OCI-LY7 (cell line): ENCODE measurements around the gene IL21. TPM values are rescaled to one million over a fixed set of nuclear protein-coding genes. Genes with fewer than 3 reads are reported as not detected.

Experiments
- BruUV-seq: library from RNA; stranded (reverse); fragments of 400-500 nt; replicated peaks from 2 replicates; lab custom pipeline; 2021; lab: Mats Ljungman, UMichigan
- CTCF ChIA-PET: fragments of 300-600 bp; sonication (Branson Sonifier 250); formaldehyde crosslinking; loops from one replicate; lab custom pipeline; 2022; ENCODE audit warnings: antibody characterized with exemption; ENCODE audit not compliant: unreplicated experiment; lab: Charles Lee
- POLR2A ChIA-PET: fragments of 300-600 bp; sonication (Branson Sonifier 250); formaldehyde crosslinking; loops from one replicate; lab custom pipeline; 2022; ENCODE audit warnings: antibody characterized with exemption; lab: Charles Lee
- DNase-seq: peaks from one replicate; pipeline ENCODE4 v3.0.0-alpha.2; 2015; ENCODE audit warnings: low spot score
- H2AFZ ChIP-seq: fragments of 200-600 bp; sonication (generic), shearing (Covaris generic); 2 replicates; pipeline ENCODE4 v1.6.1; 2014; ENCODE audit warnings: mild to moderate bottlenecking, antibody characterized with exemption, low read length, moderate library complexity
- H3K27ac ChIP-seq: fragments of 200-600 bp; sonication (generic); 2 replicates; pipeline ENCODE4 v1.5.1; 2014; ENCODE audit warnings: mixed run types, low read depth, mild to moderate bottlenecking, moderate library complexity, low read length, inconsistent platforms; ENCODE audit not compliant: poor library complexity, severe bottlenecking
- H3K36me3 ChIP-seq: fragments of 200-600 bp; sonication (generic); 2 replicates; pipeline ENCODE4 v1.6.1; 2014; ENCODE audit warnings: mild to moderate bottlenecking, antibody characterized with exemption, low read length, moderate library complexity, mixed read lengths; ENCODE audit not compliant: insufficient read depth
- H3K4me1 ChIP-seq: fragments of 200-600 bp; sonication (generic); 2 replicates; pipeline ENCODE4 v1.5.1; 2014; ENCODE audit warnings: mild to moderate bottlenecking, low read length; ENCODE audit not compliant: insufficient read depth, poor library complexity, severe bottlenecking
- H3K4me2 ChIP-seq: fragments of 200-600 bp; sonication (generic); 2 replicates; pipeline ENCODE4 v1.6.1; 2014; ENCODE audit warnings: mild to moderate bottlenecking, low read length
- H3K4me3 ChIP-seq: fragments of 200-600 bp; sonication (generic); 2 replicates; pipeline ENCODE4 v1.5.1; 2014; ENCODE audit warnings: mild to moderate bottlenecking, low read depth, low read length; ENCODE audit not compliant: poor library complexity, severe bottlenecking
- H3K79me2 ChIP-seq: fragments of 200-600 bp; sonication (generic); 2 replicates; pipeline ENCODE4 v1.6.1; 2016; ENCODE audit warnings: low read depth, mild to moderate bottlenecking, low read length, moderate library complexity, mixed read lengths; ENCODE audit not compliant: insufficient read depth
- H3K9me2 ChIP-seq: fragments of 200-600 bp; sonication (generic); 2 replicates; pipeline ENCODE4 v1.6.1; 2016; ENCODE audit warnings: mild to moderate bottlenecking, low read length, mixed read lengths; ENCODE audit not compliant: insufficient read depth
- H3K9me3 ChIP-seq: fragments of 200-600 bp; sonication (generic); 2 replicates; pipeline ENCODE4 v1.6.1; 2014; ENCODE audit warnings: mild to moderate bottlenecking, mixed run types, low read length, mixed read lengths
- H4K20me1 ChIP-seq: fragments of 200-600 bp; sonication (generic); 2 replicates; pipeline ENCODE4 v1.6.1; 2014; ENCODE audit warnings: mild to moderate bottlenecking, antibody characterized with exemption, low read length, moderate library complexity, mixed read lengths; ENCODE audit not compliant: insufficient read depth
- CTCF ChIP-seq: fragments of 200-600 bp; sonication (generic); conservative IDR thresholded peaks from 2 replicates; pipeline ENCODE4 v1.5.1; 2014; ENCODE audit warnings: mild to moderate bottlenecking, antibody characterized with exemption, low read length, moderate library complexity, mixed read lengths
- EZH2phosphoT487 ChIP-seq: fragments of 200-600 bp; sonication (generic); IDR thresholded peaks from 2 replicates; pipeline ENCODE4 v1.6.1; 2018; ENCODE audit warnings: low read depth, borderline replicate concordance, mild to moderate bottlenecking, mixed run types, antibody characterized with exemption, low read length, moderate library complexity, mixed read lengths
- intact Hi-C: fragments of 100-400 bp; cut with micrococcal nuclease; formaldehyde crosslinking; loops from one replicate; pipeline ENCODE4 v1.10.0; 2022; ENCODE audit not compliant: unreplicated experiment
- total RNA-seq, 2 experiments: library from RNA; depleted of rRNA in 1 of 2; stranded (reverse); fragments of >200 nt in 1 of 2; shearing (Covaris generic) in 1 of 2; gene quantifications; 2 replicates each; pipeline ENCODE4 v1.2.3, GENCODE V29; 2014 to 2022

Gene IL21
- total RNA-seq, 2 experiments from 2014 or later: not detected

GRCh38 chr4:122625156-122625555, 4.3 kb upstream of the IL21 start:
- no peak overlapping the region for H3K4me3 ChIP-seq
- no peaks in the 10 kb centered on the region for H3K9me3 ChIP-seq
- ChIA-PET POLR2A (no interaction called here), CTCF (no interaction called here)
- no peaks in the 10 kb centered on the region for H3K4me1 ChIP-seq
- no peak overlapping the region for H2AFZ ChIP-seq
- H3K4me2 ChIP-seq: no peak overlapping the region
- no peak for TF ChIP-seq EZH2phosphoT487
- no peak for TF ChIP-seq CTCF
- H3K36me3 ChIP-seq: no peaks in the 10 kb centered on the region
- H3K27ac ChIP-seq: no peak overlapping the region
- H4K20me1 ChIP-seq: no peaks in the 10 kb centered on the region
- DNase-seq: no peak
- no peaks in the 10 kb centered on the region for H3K9me2 ChIP-seq
- intact Hi-C loops: no loop called here
- no peaks in the 10 kb centered on the region for H3K79me2 ChIP-seq
- no TSS peak for BruUV-seq

DNA sequence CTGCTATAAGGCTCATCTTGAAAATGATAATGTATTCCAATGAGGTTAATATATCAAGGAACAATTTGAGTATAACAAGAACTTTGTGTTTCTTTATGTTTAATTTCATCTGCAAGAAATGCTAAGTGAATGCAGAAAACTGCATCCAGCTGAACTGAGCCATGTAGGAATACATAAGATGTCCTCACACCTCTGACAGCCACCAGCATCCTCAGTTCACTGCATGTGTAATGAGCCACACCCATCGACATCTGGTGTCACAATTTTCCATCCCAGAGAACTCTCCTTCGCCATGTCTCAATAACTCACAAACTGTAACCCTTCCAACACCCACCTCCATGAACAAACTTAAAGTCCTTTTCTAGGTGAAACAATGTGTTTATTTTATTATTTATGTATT, 3.3 kb upstream of the IL21 start:
- BruUV-seq: no TSS peak
- Histone ChIP-seq H3K9me2 (no peaks in the 10 kb centered on the region), H2AFZ (no peak overlapping the region), H3K4me2 (no peak overlapping the region), H3K36me3 (no peaks in the 10 kb centered on the region), H3K27ac (no peak overlapping the region), H3K79me2 (no peaks in the 10 kb centered on the region), H3K9me3 (no peaks in the 10 kb centered on the region), H3K4me3 (no peak overlapping the region), H3K4me1 (no peaks in the 10 kb centered on the region), H4K20me1 (no peaks in the 10 kb centered on the region)
- ChIA-PET POLR2A (no interaction called here), CTCF (no interaction called here)
- no peak for TF ChIP-seq CTCF
- no peak for TF ChIP-seq EZH2phosphoT487
- intact Hi-C loops: no loop called here
- DNase-seq: no peak

DNA sequence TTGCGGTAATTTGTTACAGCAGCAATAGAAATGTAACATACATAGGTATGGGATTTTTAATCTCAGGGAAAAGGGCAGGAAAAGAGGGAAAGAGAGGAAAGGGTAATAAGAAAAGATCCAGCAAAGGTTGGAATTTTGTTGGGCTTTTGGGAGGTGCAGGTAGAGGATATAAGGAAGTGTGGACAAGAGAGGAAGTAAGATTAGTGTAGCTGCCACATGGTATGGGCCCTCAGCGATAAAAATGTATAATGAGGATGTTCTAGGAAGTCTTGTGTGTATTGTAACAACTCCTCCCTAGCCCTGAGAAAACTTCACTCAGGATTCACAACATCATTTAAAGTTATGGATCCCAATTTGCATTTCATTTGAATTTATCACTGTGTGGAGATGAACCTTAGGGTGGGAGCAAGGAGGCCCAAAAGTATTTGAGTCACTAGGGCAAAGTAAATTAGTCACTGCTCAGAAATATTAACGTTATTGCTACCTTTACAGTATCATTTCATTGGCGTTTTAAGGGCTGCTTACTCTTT, 2.8 kb upstream of the IL21 start:
- H3K79me2 ChIP-seq: no peaks in the 10 kb centered on the region
- BruUV-seq: no TSS peak
- no peaks in the 10 kb centered on the region for H4K20me1 ChIP-seq
- no peaks in the 10 kb centered on the region for H3K4me1 ChIP-seq
- H3K27ac ChIP-seq: no peak overlapping the region
- H3K36me3 ChIP-seq: no peaks in the 10 kb centered on the region
- POLR2A ChIA-PET: no interaction called here
- H3K9me2 ChIP-seq: no peaks in the 10 kb centered on the region
- no peaks in the 10 kb centered on the region for H3K9me3 ChIP-seq
- intact Hi-C loops: no loop called here
- H2AFZ ChIP-seq: no peak overlapping the region
- no peak overlapping the region for H3K4me3 ChIP-seq
- no peak for TF ChIP-seq EZH2phosphoT487
- TF ChIP-seq CTCF: no peak
- CTCF ChIA-PET: no interaction called here
- H3K4me2 ChIP-seq: no peak overlapping the region
- DNase-seq: no peak
